ENCODE results near the gene LOXHD1.

Gene LOXHD1

GRCh38 chr18:46679846-46680598, 23.0 kb upstream of the LOXHD1 start:
- Mint-ChIP-seq H3K4me1 (ENCODE audit: low read depth) (peaks cover 5% of the 10 kb centered on the region), H3K27ac (no peak overlapping the region), H3K9me3 (no peaks in the 10 kb centered on the region), H3K4me3 (no peak overlapping the region), H3K27me3 (peaks cover 1% of the 10 kb centered on the region), H3K36me3 (ENCODE audit: low read depth) (no peaks in the 10 kb centered on the region)
- intact Hi-C loops (cut with micrococcal nuclease): no loop called here

GRCh38 chr18:46678785-46679399, 21.9 kb upstream of the LOXHD1 start:
- Mint-ChIP-seq H3K4me1 (ENCODE audit: low read depth) (peaks cover 5% of the 10 kb centered on the region), H3K36me3 (ENCODE audit: low read depth) (no peaks in the 10 kb centered on the region), H3K9me3 (no peaks in the 10 kb centered on the region), H3K27me3 (peaks cover 8% of the 10 kb centered on the region), H3K4me3 (no peak overlapping the region), H3K27ac (no peak overlapping the region)
- intact Hi-C loops (cut with micrococcal nuclease): no loop called here

- Mint-ChIP-seq H3K27ac (no peak overlapping the region), H3K4me1 (ENCODE audit: low read depth) (peaks cover 5% of the 10 kb centered on the region), H3K36me3 (ENCODE audit: low read depth) (no peaks in the 10 kb centered on the region), H3K4me3 (no peak overlapping the region), H3K9me3 (no peaks in the 10 kb centered on the region), H3K27me3 (peaks cover 9% of the 10 kb centered on the region)
- intact Hi-C loops (cut with micrococcal nuclease): no loop called here
These were observed 21.0 kb upstream of the LOXHD1 start for GRCh38 chr18:46678041-46678440.

GRCh38 chr18:46677611-46678010, 20.6 kb upstream of the LOXHD1 start:
- intact Hi-C loops (cut with micrococcal nuclease): no loop called here
- no peaks in the 10 kb centered on the region for H3K9me3 Mint-ChIP-seq

GRCh38 chr18:46676182-46676835, 19.3 kb upstream of the LOXHD1 start:
- no peak overlapping the region for H3K4me3 Mint-ChIP-seq
- H3K4me1 Mint-ChIP-seq (ENCODE audit: low read depth): peaks cover 5% of the 10 kb centered on the region
- H3K9me3 Mint-ChIP-seq: no peaks in the 10 kb centered on the region
- intact Hi-C loops (cut with micrococcal nuclease): no loop called here
- no peaks in the 10 kb centered on the region for H3K36me3 Mint-ChIP-seq (ENCODE audit: low read depth)
- H3K27me3 Mint-ChIP-seq: peaks cover 9% of the 10 kb centered on the region
- H3K27ac Mint-ChIP-seq: no peak overlapping the region

More at GRCh38 chr18:46677611-46678010, 20.6 kb upstream of the LOXHD1 start:
- Mint-ChIP-seq H3K36me3 (ENCODE audit: low read depth) (no peaks in the 10 kb centered on the region), H3K27ac (no peak overlapping the region), H3K4me1 (ENCODE audit: low read depth) (peaks cover 5% of the 10 kb centered on the region), H3K27me3 (peaks cover 9% of the 10 kb centered on the region), H3K4me3 (no peak overlapping the region)

GRCh38 chr18:46675112-46675511, 18.1 kb upstream of the LOXHD1 start:
- H3K4me1 Mint-ChIP-seq (ENCODE audit: low read depth): peaks cover 5% of the 10 kb centered on the region
- H3K27me3 Mint-ChIP-seq: peaks cover 10% of the 10 kb centered on the region
- H3K9me3 Mint-ChIP-seq: no peaks in the 10 kb centered on the region
- no peak overlapping the region for H3K27ac Mint-ChIP-seq
- intact Hi-C loops (cut with micrococcal nuclease): no loop called here
- H3K36me3 Mint-ChIP-seq (ENCODE audit: low read depth): no peaks in the 10 kb centered on the region
- no peak overlapping the region for H3K4me3 Mint-ChIP-seq

- H3K9me3 Mint-ChIP-seq: no peaks in the 10 kb centered on the region
- H3K4me1 Mint-ChIP-seq (ENCODE audit: low read depth): no peaks in the 10 kb centered on the region
- intact Hi-C loops (cut with micrococcal nuclease): no loop called here
- H3K36me3 Mint-ChIP-seq (ENCODE audit: low read depth): no peaks in the 10 kb centered on the region
- no peak overlapping the region for H3K27ac Mint-ChIP-seq
- no peak overlapping the region for H3K4me3 Mint-ChIP-seq
- H3K27me3 Mint-ChIP-seq: peaks cover 16% of the 10 kb centered on the region
These were observed 15.3 kb upstream of the LOXHD1 start for GRCh38 chr18:46672062-46672970.

GRCh38 chr18:46668694-46669093, 11.7 kb upstream of the LOXHD1 start:
- intact Hi-C loops (cut with micrococcal nuclease): no loop called here
- H3K9me3 Mint-ChIP-seq: no peaks in the 10 kb centered on the region
- H3K4me3 Mint-ChIP-seq: no peak overlapping the region
- H3K27me3 Mint-ChIP-seq: peaks cover 10% of the 10 kb centered on the region
- H3K27ac Mint-ChIP-seq: no peak overlapping the region
- no peaks in the 10 kb centered on the region for H3K4me1 Mint-ChIP-seq (ENCODE audit: low read depth)
- H3K36me3 Mint-ChIP-seq (ENCODE audit: low read depth): no peaks in the 10 kb centered on the region

GRCh38 chr18:46668135-46668534, 11.1 kb upstream of the LOXHD1 start:
- no peaks in the 10 kb centered on the region for H3K4me1 Mint-ChIP-seq (ENCODE audit: low read depth)
- H3K4me3 Mint-ChIP-seq: no peak overlapping the region
- H3K27me3 Mint-ChIP-seq: peaks cover 12% of the 10 kb centered on the region
- H3K9me3 Mint-ChIP-seq: no peaks in the 10 kb centered on the region
- intact Hi-C loops (cut with micrococcal nuclease): no loop called here
- no peaks in the 10 kb centered on the region for H3K36me3 Mint-ChIP-seq (ENCODE audit: low read depth)
- no peak overlapping the region for H3K27ac Mint-ChIP-seq

- no peaks in the 10 kb centered on the region for H3K36me3 Mint-ChIP-seq (ENCODE audit: low read depth)
- H3K9me3 Mint-ChIP-seq: no peaks in the 10 kb centered on the region
- H3K27me3 Mint-ChIP-seq: peaks cover 5% of the 10 kb centered on the region
- H3K4me3 Mint-ChIP-seq: no peak overlapping the region
- intact Hi-C loops (cut with micrococcal nuclease): no loop called here
- no peak overlapping the region for H3K27ac Mint-ChIP-seq
- no peaks in the 10 kb centered on the region for H3K4me1 Mint-ChIP-seq (ENCODE audit: low read depth)
These were observed 6.5 kb upstream of the LOXHD1 start for GRCh38 chr18:46663539-46663938.

- H3K9me3 Mint-ChIP-seq: no peaks in the 10 kb centered on the region
- intact Hi-C loops (cut with micrococcal nuclease): no loop called here
- no peak overlapping the region for H3K4me3 Mint-ChIP-seq
- H3K36me3 Mint-ChIP-seq (ENCODE audit: low read depth): no peaks in the 10 kb centered on the region
- no peak overlapping the region for H3K27ac Mint-ChIP-seq
- H3K27me3 Mint-ChIP-seq: peaks cover 5% of the 10 kb centered on the region
- H3K4me1 Mint-ChIP-seq (ENCODE audit: low read depth): no peaks in the 10 kb centered on the region
These were observed 4.1 kb upstream of the LOXHD1 start for GRCh38 chr18:46660957-46661749.

GRCh38 chr18:46659484-46659883, 2.5 kb upstream of the LOXHD1 start:
- H3K4me1 Mint-ChIP-seq (ENCODE audit: low read depth): no peaks in the 10 kb centered on the region
- H3K27ac Mint-ChIP-seq: no peak overlapping the region
- H3K4me3 Mint-ChIP-seq: no peak overlapping the region
- H3K36me3 Mint-ChIP-seq (ENCODE audit: low read depth): no peaks in the 10 kb centered on the region
- peaks cover 3% of the 10 kb centered on the region for H3K27me3 Mint-ChIP-seq
- intact Hi-C loops (cut with micrococcal nuclease): loop anchor here (10.0 kb wide), 1 partner anchor 485 kb away; a partner anchor contains a TSS
- no peaks in the 10 kb centered on the region for H3K9me3 Mint-ChIP-seq

Data from dendritic cell treated with granulocyte-macrophage colony-stimulating factor and Interleukin-4, amounts not matched to agents 40 ng/mL and 50 ng/mL, for 4 days (primary cell).